HG02798 (cell line): ENCODE data around the gene SPACA5B.
"Not testable (repeated sequence)": the region's sequence is repeated elsewhere in the genome, so short reads cannot be mapped to it uniquely, and the experiment has no call there.

ENCODE experiments used
- ATAC-seq: cut with Tn5 transposase; IDR thresholded peaks from one replicate; pipeline ENCODE4 v1.9.1; 2021; ENCODE audit warnings: mild to moderate bottlenecking; ENCODE audit not compliant: unreplicated experiment, poor library complexity

The SPACA5B gene

GRCh38 chrX:48130326-48130725, at the start of gene SPACA5B:
TSS of gene SPACA5B (plus strand) at chrX:48130626. CDS start at chrX:48130688, 62 bp downstream.
- ATAC-seq: not testable (repeated sequence)

GRCh38 chrX:48083212-48083611, 47.2 kb upstream of the SPACA5B start:
- ATAC-seq: peak; percentile 60

- no peak for ATAC-seq
Measured at GRCh38 chrX:48083706-48084105, 46.7 kb upstream of the SPACA5B start.

- no peak for ATAC-seq
Measured at GRCh38 chrX:48086082-48086481, 44.3 kb upstream of the SPACA5B start.

GRCh38 chrX:48090123-48090522, 40.3 kb upstream of the SPACA5B start:
- ATAC-seq: no peak

- not testable (repeated sequence) for ATAC-seq
Measured at GRCh38 chrX:48092558-48092957, 37.9 kb upstream of the SPACA5B start.

GRCh38 chrX:48101443-48101842, 29.0 kb upstream of the SPACA5B start:
- ATAC-seq: no peak

GRCh38 chrX:48102874-48103374, 27.5 kb upstream of the SPACA5B start:
- ATAC-seq: no peak

- no peak for ATAC-seq
Measured at GRCh38 chrX:48107717-48108116, 22.7 kb upstream of the SPACA5B start.

GRCh38 chrX:48125286-48125685, 5.1 kb upstream of the SPACA5B start:
- not testable (repeated sequence) for ATAC-seq

- not testable (repeated sequence) for ATAC-seq
Measured at GRCh38 chrX:48132308-48132844, 1.9 kb downstream of the SPACA5B start.

GRCh38 chrX:48139076-48139475, 8.7 kb downstream of the SPACA5B start:
- not testable (repeated sequence) for ATAC-seq

GRCh38 chrX:48141810-48142508, 11.5 kb downstream of the SPACA5B start:
- not testable (repeated sequence) for ATAC-seq

- ATAC-seq: not testable (repeated sequence)
Measured at GRCh38 chrX:48142697-48143096, 12.3 kb downstream of the SPACA5B start.

- no peak for ATAC-seq
Measured at GRCh38 chrX:48153769-48154168, 23.3 kb downstream of the SPACA5B start.

- ATAC-seq: no peak
Measured at GRCh38 chrX:48154796-48155195, 24.4 kb downstream of the SPACA5B start.

GRCh38 chrX:48156014-48156413, 25.6 kb downstream of the SPACA5B start:
- no peak for ATAC-seq

- ATAC-seq: no peak
Measured at GRCh38 chrX:48165241-48165640, 34.8 kb downstream of the SPACA5B start.

GRCh38 chrX:48166322-48166721, 35.9 kb downstream of the SPACA5B start:
- not testable (repeated sequence) for ATAC-seq

GRCh38 chrX:48179691-48180090, 49.3 kb downstream of the SPACA5B start:
- ATAC-seq: no peak

- ATAC-seq: no peak
Measured at GRCh38 chrX:48180811-48181210, 50.4 kb downstream of the SPACA5B start.

GRCh38 chrX:48181882-48182281, 51.5 kb downstream of the SPACA5B start:
- ATAC-seq: not testable (repeated sequence)
